HG02588 (cell line): ENCODE data around the gene SLIT3.
"Not testable (repeated sequence)": the region's sequence is repeated elsewhere in the genome, so short reads cannot be mapped to it uniquely, and the experiment has no call there.

Experiments used
- ATAC-seq: cut with Tn5 transposase; IDR thresholded peaks from one replicate; pipeline ENCODE4 v1.9.1; 2021; ENCODE audit warnings: mild to moderate bottlenecking, moderate library complexity; ENCODE audit not compliant: unreplicated experiment

SLIT3 gene

GRCh38 chr5:168668078-168668477 lies 632.9 kb downstream of the SLIT3 start:
- ATAC-seq, result no peak

GRCh38 chr5:168667301-168667840 lies 633.6 kb downstream of the SLIT3 start:
- no peak for ATAC-seq

- no peak for ATAC-seq
Observed at GRCh38 chr5:168666356-168666755, 634.6 kb downstream of the SLIT3 start.

GRCh38 chr5:168663276-168664004 lies 637.5 kb downstream of the SLIT3 start:
- ATAC-seq, result no peak

GRCh38 chr5:168661593-168662485 lies 639.1 kb downstream of the SLIT3 start:
- no peak for ATAC-seq

GRCh38 chr5:168660691-168661090 lies 640.2 kb downstream of the SLIT3 start:
- no peak for ATAC-seq

- ATAC-seq, result no peak
Observed at GRCh38 chr5:168659286-168659847, 641.6 kb downstream of the SLIT3 start.

GRCh38 chr5:168658394-168658793 lies 642.5 kb downstream of the SLIT3 start:
- no peak for ATAC-seq

- no peak for ATAC-seq
Observed at GRCh38 chr5:168656633-168657032, 644.3 kb downstream of the SLIT3 start.

GRCh38 chr5:168655316-168655715 lies 645.6 kb downstream of the SLIT3 start:
- ATAC-seq, result no peak

GRCh38 chr5:168654211-168654721 lies 646.7 kb downstream of the SLIT3 start:
- ATAC-seq, result no peak

GRCh38 chr5:168653626-168654025 lies 647.3 kb downstream of the SLIT3 start:
- ATAC-seq, result no peak

- ATAC-seq, result no peak
Observed at GRCh38 chr5:168651648-168652047, 649.3 kb downstream of the SLIT3 start.

GRCh38 chr5:168649306-168649705 lies 651.6 kb downstream of the SLIT3 start:
- ATAC-seq, result no peak

- ATAC-seq, result no peak
Observed at GRCh38 chr5:168648576-168648975, 652.4 kb downstream of the SLIT3 start.

GRCh38 chr5:168648016-168648415 lies 652.9 kb downstream of the SLIT3 start:
- no peak for ATAC-seq

- ATAC-seq, result no peak
Observed at GRCh38 chr5:168647083-168647482, 653.9 kb downstream of the SLIT3 start.

- ATAC-seq, result no peak
Observed at GRCh38 chr5:168646335-168646734, 654.6 kb downstream of the SLIT3 start.

GRCh38 chr5:168645195-168645594 lies 655.7 kb downstream of the SLIT3 start:
- no peak for ATAC-seq

- no peak for ATAC-seq
Observed at GRCh38 chr5:168642019-168642418, 658.9 kb downstream of the SLIT3 start.

- ATAC-seq, result not testable (repeated sequence)
Observed at GRCh38 chr5:168638846-168639245, 662.1 kb downstream of the SLIT3 start.
